Fibroblast of mammary gland (primary cell): ENCODE measurements around the gene POP5.

Source experiments
- DNase-seq: peaks from one replicate; pipeline ENCODE4 v3.0.0-alpha.2; 2010; ENCODE audit warnings: low read depth
- H3K4me3 ChIP-seq: 2 replicates; pipeline ENCODE4 v1.5.1; 2011; ENCODE audit warnings: low read depth, mild to moderate bottlenecking, low read length, moderate library complexity; ENCODE audit not compliant: control insufficient read depth
- TF ChIP-seq, protein P1 (sequence below): conservative IDR thresholded peaks from 2 replicates; pipeline ENCODE4 v1.5.1; 2011; ENCODE audit warnings: low read depth, low read length, inconsistent platforms; ENCODE audit not compliant: control insufficient read depth, insufficient read depth

The POP5 gene

DNA sequence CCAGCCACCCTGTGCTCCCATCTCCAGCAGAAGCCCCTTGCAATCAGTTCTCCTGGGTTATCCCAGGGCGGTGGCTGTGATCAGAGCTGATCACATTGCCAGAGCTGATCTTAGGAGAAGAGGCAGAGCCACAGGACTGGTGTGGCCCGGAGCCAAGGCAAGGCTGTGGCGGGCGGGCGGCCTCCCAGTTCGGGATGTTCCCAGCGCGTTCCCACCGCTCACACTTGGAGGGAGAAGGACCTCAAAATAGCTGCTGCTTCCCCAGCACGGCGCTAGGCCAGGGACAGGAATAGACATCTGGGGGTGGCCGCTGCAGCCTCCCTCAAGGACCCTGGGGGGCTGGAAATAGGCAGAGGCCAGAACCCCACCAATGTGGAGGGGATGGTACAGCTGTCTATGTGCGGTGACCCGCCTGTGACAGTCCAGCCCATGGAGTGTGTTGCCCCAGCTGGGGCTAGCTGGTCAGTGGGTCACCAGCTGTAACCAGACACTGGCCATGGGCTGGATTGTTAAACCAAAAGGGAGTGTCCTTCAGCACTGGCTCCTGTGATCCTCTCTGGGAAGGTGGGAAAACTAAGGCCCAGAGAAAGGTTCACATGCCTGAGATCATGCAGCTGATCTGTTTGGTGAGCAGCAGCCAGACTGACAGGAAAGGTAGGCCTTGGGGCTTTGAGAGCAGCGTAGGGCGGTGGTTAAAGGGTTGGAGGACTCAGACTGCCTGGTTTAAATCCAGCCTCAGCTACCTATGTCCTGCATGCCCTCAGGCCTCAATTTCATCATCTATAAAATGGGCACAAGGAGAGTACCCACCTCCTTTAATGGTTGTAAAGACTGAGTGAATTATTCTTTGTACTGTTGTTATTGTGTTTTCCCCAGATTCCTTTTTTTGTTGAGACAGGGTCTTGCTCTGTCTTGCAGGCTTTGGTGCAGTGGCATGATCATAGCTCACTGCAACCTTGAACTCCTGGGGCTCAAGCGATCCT, 8.0 kb upstream of the POP5 start:
- H3K4me3 ChIP-seq = no peak overlapping the region
- DNase-seq = no peak
- TF ChIP-seq, protein P1, sequence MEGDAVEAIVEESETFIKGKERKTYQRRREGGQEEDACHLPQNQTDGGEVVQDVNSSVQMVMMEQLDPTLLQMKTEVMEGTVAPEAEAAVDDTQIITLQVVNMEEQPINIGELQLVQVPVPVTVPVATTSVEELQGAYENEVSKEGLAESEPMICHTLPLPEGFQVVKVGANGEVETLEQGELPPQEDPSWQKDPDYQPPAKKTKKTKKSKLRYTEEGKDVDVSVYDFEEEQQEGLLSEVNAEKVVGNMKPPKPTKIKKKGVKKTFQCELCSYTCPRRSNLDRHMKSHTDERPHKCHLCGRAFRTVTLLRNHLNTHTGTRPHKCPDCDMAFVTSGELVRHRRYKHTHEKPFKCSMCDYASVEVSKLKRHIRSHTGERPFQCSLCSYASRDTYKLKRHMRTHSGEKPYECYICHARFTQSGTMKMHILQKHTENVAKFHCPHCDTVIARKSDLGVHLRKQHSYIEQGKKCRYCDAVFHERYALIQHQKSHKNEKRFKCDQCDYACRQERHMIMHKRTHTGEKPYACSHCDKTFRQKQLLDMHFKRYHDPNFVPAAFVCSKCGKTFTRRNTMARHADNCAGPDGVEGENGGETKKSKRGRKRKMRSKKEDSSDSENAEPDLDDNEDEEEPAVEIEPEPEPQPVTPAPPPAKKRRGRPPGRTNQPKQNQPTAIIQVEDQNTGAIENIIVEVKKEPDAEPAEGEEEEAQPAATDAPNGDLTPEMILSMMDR = no peak

DNA sequence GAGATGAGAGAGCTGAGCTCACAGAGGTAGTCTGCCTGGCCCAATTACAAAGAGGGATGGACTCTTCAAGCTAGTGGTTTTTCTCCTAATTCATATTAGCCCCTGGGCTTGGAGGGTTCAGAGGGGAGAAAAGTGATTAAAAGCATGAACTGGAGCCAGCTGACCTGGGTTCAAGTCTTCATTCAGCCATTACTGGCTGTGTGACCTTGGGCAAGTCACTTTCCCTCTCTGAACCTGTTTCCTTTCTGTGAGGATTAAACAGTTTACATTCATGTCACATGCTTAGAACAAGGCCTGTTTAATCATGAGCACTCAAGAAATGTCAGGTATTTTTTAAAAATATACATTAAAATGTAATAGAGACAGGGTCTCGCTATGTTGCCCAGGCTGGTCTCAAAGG, 7.2 kb upstream of the POP5 start:
- no peak for DNase-seq
- no peak overlapping the region for H3K4me3 ChIP-seq
- TF ChIP-seq, protein P1 = no peak

DNA sequence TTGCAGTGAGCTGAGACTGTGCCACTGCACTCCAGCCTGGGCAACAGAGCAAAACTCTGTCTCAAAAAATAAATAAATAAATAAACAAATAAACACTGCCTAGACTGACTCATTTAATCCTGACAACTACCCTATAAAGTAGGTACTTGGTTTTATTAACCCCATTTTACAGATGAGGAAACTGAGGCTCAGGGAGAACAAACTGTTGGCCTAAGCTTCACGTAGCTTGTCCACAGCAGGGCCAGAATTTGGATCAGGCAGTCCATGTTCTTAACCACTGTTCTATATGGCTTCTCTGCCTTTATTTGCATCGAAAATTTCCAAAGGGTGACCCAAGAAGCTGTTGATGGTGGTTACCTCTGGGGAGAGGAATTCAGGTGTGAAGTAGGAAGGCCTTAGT, 5.7 kb upstream of the POP5 start:
- no peak for DNase-seq
- H3K4me3 ChIP-seq = no peak overlapping the region
- TF ChIP-seq, protein P1 = no peak

DNA sequence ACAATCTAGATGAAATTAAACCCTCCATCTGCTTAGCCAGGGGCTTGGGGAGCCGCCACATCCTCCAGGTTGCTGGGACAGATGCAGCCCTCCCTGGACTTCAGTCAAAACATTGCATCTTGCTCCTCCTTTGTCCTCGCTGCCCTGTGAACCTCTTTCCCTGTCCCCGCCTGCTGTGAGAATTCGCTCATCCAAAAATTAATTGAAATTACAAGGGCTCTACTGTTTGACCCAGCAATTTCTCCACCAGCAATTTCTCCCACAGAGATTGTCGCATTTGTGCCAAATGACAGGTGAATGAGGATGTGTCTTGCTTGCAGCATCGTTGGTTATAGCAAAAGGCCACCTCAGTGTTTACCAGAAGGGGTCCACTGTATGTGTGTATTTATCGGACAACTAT, 5.0 kb upstream of the POP5 start:
- TF ChIP-seq, protein P1 = no peak
- H3K4me3 ChIP-seq = no peak overlapping the region
- no peak for DNase-seq

DNA sequence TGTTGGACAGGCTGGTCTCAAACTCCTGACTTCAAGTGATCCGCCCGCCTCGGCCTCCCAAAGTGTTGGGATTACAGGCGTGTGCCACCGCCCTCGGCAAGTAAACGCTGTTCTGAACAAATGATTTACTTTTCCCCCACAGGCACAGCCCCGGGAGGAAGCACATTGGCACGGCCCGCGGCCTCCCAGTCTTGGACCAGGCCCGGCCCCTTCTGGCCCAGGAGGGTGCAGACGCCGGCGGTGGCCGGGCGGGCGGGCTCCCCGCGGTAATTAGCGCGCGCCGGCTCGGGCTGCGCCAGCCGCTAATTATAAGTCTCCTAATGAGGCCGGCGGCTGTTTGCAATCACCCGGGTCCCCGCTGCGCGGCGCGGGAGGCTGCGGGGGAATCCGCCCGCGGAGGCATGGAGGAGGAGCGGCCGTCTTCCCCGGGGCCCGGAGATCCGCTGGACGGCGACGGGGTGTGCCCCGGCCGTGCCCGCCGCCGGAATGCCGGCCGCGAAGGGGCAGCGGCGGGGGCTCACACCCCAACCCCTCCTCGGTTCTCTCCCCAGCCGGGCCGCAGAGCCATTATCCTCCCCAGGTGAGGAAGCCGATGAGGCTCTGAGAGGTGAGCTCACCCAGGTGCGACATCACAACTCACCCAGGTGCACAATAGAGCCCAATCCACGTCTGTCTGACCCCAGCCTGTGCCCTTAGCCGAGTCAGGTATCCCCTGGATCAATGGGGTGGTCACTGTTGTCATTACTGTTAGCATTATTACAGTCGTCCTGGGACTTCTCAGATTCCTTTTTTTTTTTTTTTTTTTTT, 3.3 kb upstream of the POP5 start:
- H3K4me3 ChIP-seq = peak overlapping the region; percentile 20
- DNase-seq = peak; percentile 19
- TF ChIP-seq, protein P1 = no peak

DNA sequence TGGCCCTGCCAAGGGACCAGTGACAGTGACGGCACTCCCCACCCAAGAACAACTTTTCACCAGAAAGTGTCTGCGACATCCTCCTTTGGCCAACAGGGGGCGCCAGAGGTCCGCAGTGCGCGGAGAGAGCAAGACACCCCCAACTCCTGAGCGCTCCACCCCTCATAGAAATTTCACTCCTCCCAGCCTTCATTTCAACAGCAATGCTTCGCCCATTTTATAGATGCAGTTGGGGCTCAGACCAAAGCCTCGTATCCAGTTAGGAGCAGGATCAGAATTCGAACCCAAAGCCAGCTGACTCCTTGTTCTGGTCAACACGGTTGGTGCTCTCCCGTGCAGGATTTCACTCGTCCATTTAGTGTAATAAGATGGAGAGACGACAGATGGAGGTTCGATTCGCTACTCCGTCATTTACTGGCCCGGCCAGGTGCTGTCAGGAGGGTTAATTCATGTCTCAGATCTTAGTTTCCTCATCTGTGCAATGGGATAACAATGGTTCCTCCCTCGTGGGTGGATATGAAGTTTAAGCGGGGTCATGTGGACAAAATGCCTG, 2.4 kb upstream of the POP5 start:
- peak; percentile 60 for DNase-seq
- H3K4me3 ChIP-seq = peak overlapping the region; percentile 16
- TF ChIP-seq, protein P1 = peak; percentile 90
